Duodenal mucosa (tissue), 2 donors: ENCODE data around the gene RIBC1.
"Not testable (repeated sequence)": the region's sequence is repeated elsewhere in the genome, so short reads cannot be mapped to it uniquely, and the experiment has no call there.

Source experiments
- H3K27ac ChIP-seq: one replicate; pipeline ENCODE4 v1.7.0; 2013; ENCODE audit warnings: low read depth, low read length
- H3K27me3 ChIP-seq, 2 donors: one replicate each; pipeline ENCODE4 v1.7.0; 2013; ENCODE audit warnings: low read length in 2 of 2, control low read depth in 1 of 2; ENCODE audit not compliant: insufficient read depth in 2 of 2, control insufficient read depth in 1 of 2
- H3K36me3 ChIP-seq, 2 donors: one replicate each; pipeline ENCODE4 v1.7.0; 2013; ENCODE audit warnings: low read length in 2 of 2, control low read depth in 1 of 2; ENCODE audit not compliant: insufficient read depth in 2 of 2, control insufficient read depth in 1 of 2
- H3K4me1 ChIP-seq, 2 donors: one replicate each; pipeline ENCODE4 v1.7.0; 2013; ENCODE audit warnings: low read length in 2 of 2, control low read depth in 1 of 2; ENCODE audit not compliant: insufficient read depth in 2 of 2, control insufficient read depth in 1 of 2
- H3K4me3 ChIP-seq, 2 donors: one replicate each; pipeline ENCODE4 v1.7.0; 2013; ENCODE audit warnings: low read length in 2 of 2, low read depth in 1 of 2
- H3K9ac ChIP-seq, 2 donors: one replicate each; pipeline ENCODE4 v1.7.0; 2013; ENCODE audit warnings: low read length in 2 of 2, low read depth in 1 of 2
- H3K9me3 ChIP-seq, 2 donors: one replicate each; pipeline ENCODE4 v1.7.0; 2013; ENCODE audit warnings: low read length in 2 of 2, control low read depth in 1 of 2; ENCODE audit not compliant: control insufficient read depth in 1 of 2

The RIBC1 gene

DNA sequence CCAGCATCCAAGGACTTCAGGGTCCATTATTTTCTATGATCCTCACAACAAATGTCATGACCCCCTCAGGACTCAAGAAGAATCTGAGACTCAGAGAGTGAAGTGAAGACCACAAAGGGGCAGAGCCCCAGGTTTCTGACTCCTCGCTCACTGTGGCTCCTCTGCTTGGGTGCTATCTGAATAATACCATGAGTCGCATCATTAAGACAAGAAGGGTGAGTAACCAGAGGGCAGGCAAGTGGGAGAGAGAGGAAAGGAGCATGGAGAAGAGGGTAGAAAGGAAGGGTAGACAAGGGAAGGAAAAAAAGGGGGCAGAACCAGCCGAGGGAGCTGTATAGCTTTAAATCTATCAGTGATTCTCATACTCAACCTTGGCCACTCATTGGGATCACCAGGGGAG is 27.0 kb downstream of the RIBC1 start:
- H3K4me3 ChIP-seq = no peak overlapping the region
- H3K27me3 ChIP-seq = no peaks in the 10 kb centered on the region
- H3K9ac ChIP-seq = no peak overlapping the region
- no peaks in the 10 kb centered on the region for H3K9me3 ChIP-seq
- H3K27ac ChIP-seq = no peak overlapping the region
- H3K4me1 ChIP-seq = no peaks in the 10 kb centered on the region
- no peaks in the 10 kb centered on the region for H3K36me3 ChIP-seq

GRCh38 chrX:53452812-53453211 is 30.1 kb downstream of the RIBC1 start:
- Histone ChIP-seq H3K27me3 (no peaks in the 10 kb centered on the region), H3K4me3 (no peak overlapping the region), H3K9me3 (no peaks in the 10 kb centered on the region), H3K27ac (no peak overlapping the region), H3K36me3 (no peaks in the 10 kb centered on the region), H3K9ac (no peak overlapping the region), H3K4me1 (no peaks in the 10 kb centered on the region)

DNA sequence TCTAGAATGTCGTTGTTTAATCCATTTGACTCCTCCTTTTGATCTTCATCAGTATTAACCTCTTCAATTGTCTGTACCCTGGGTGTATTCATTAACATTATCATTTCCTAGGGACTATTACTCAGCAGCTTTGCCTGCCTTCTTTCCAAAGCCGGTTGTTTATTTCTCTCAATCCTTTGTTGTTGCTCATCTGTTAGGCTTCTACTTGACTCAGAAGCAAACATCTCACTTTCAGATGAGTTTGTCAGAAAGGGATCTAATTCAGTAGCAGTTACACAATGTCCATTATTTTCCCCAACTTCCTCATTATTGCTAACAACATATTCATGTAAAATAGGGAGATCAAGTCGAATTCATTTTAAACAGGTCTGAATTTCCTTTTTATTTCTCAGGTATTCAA is 33.6 kb downstream of the RIBC1 start:
- no peaks in the 10 kb centered on the region for H3K4me1 ChIP-seq
- no peaks in the 10 kb centered on the region for H3K27me3 ChIP-seq
- no peaks in the 10 kb centered on the region for H3K36me3 ChIP-seq
- H3K9ac ChIP-seq = no peak overlapping the region
- no peaks in the 10 kb centered on the region for H3K9me3 ChIP-seq
- H3K27ac ChIP-seq = no peak overlapping the region
- no peak overlapping the region for H3K4me3 ChIP-seq

DNA sequence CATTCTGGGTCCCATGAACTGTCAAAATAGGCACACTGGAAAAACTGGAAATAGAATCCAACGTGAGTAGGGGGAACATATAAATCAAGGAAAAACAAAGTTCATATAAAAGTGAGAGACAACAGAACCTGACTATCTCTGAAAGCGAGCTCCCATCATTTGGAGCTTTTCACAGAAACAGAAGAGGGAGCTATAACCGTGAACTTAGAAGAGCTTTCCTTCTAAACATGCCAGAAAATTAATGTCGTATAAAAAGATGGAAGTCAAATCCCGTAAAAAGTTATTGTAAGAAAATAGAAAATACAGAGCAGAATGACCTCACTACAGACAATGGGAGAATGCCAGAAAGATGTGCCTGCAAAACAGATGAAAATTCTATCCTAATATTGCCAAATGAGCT is 35.4 kb downstream of the RIBC1 start:
- H3K9ac ChIP-seq = no peak overlapping the region
- no peak overlapping the region for H3K27ac ChIP-seq
- no peaks in the 10 kb centered on the region for H3K9me3 ChIP-seq
- H3K27me3 ChIP-seq = no peaks in the 10 kb centered on the region
- H3K36me3 ChIP-seq = no peaks in the 10 kb centered on the region
- H3K4me3 ChIP-seq = no peak overlapping the region
- H3K4me1 ChIP-seq = no peaks in the 10 kb centered on the region

GRCh38 chrX:53468659-53469058 is 46.0 kb downstream of the RIBC1 start:
- not testable (repeated sequence) for H3K4me1 ChIP-seq, H3K9me3 ChIP-seq, H3K9ac ChIP-seq, H3K27me3 ChIP-seq, H3K27ac ChIP-seq, H3K36me3 ChIP-seq, H3K4me3 ChIP-seq

DNA sequence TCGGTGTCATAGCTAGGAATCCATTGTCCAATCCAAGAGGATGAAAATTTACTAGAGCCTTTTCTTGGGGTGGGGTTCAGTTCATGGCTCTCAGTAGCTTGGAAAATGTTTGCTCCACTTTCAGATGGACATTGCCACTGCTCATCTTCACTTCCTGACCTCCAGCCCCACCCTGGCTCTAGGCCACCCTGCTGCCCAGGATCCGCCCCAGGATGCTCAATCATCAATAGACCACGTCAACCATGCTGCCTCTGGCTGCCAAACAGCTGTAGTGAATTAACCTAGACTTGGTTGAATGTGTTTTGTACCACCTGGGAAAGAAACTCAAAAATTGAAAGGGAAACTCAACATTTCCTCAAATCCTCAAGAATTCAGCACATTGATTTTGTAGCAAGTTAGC is 48.7 kb downstream of the RIBC1 start:
- no peaks in the 10 kb centered on the region for H3K9me3 ChIP-seq
- no peak overlapping the region for H3K27ac ChIP-seq
- H3K27me3 ChIP-seq = no peaks in the 10 kb centered on the region
- no peaks in the 10 kb centered on the region for H3K36me3 ChIP-seq
- H3K9ac ChIP-seq = no peak overlapping the region
- no peaks in the 10 kb centered on the region for H3K4me1 ChIP-seq
- no peak overlapping the region for H3K4me3 ChIP-seq

DNA sequence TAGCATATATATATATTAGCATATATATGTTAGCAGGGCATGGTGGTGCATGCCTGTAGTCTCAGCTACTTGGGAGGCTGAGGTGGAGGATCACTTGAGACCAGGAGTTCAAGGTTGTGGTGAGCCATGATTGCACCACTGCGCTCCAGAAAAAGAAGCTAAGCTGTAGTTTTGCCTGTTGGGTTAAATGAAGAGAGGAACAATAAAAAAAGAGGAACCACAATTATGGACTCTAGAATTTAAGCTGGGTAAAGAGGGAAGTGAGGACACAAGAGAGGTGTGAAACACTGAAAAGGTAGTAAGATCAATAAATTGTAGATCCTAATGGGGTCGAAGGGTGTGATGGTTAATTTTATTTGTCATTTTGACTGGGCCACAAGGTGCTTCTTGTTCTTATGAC is 52.0 kb downstream of the RIBC1 start:
- no peak overlapping the region for H3K27ac ChIP-seq
- H3K4me3 ChIP-seq = no peak overlapping the region
- H3K36me3 ChIP-seq = no peaks in the 10 kb centered on the region
- H3K4me1 ChIP-seq = no peaks in the 10 kb centered on the region
- H3K9me3 ChIP-seq = no peaks in the 10 kb centered on the region
- H3K9ac ChIP-seq = no peak overlapping the region
- no peaks in the 10 kb centered on the region for H3K27me3 ChIP-seq

GRCh38 chrX:53476371-53476770 is 53.7 kb downstream of the RIBC1 start:
- Histone ChIP-seq H3K9me3 (no peaks in the 10 kb centered on the region), H3K27ac (no peak overlapping the region), H3K4me3 (no peak overlapping the region), H3K4me1 (no peaks in the 10 kb centered on the region), H3K9ac (no peak overlapping the region), H3K27me3 (no peaks in the 10 kb centered on the region), H3K36me3 (no peaks in the 10 kb centered on the region)

GRCh38 chrX:53479301-53479700 is 56.6 kb downstream of the RIBC1 start:
- Histone ChIP-seq H3K4me1 (no peaks in the 10 kb centered on the region), H3K9me3 (no peaks in the 10 kb centered on the region), H3K4me3 (no peak overlapping the region), H3K36me3 (no peaks in the 10 kb centered on the region), H3K27me3 (no peaks in the 10 kb centered on the region), H3K9ac (no peak overlapping the region), H3K27ac (no peak overlapping the region)
